HL-60 (cell line): ENCODE data around the gene SLC40A1.

Experiments
- GABPA ChIP-seq: IDR thresholded peaks from 2 replicates; pipeline ENCODE4 v1.6.1; 2012; ENCODE audit warnings: low read depth
- POLR2AphosphoS5 ChIP-seq: IDR thresholded peaks from 2 replicates; pipeline ENCODE4 v1.6.1; 2012; ENCODE audit warnings: low read depth
- SPI1 ChIP-seq: IDR thresholded peaks from 2 replicates; pipeline ENCODE4 v1.6.1; 2012; ENCODE audit warnings: low read depth, mild to moderate bottlenecking, borderline replicate concordance
- TF ChIP-seq, protein P1 (sequence below): IDR thresholded peaks from 2 replicates; pipeline ENCODE4 v1.6.1; 2012; ENCODE audit warnings: low read depth; ENCODE audit not compliant: insufficient replicate concordance
- TF ChIP-seq, protein P2 (sequence below): IDR thresholded peaks from one replicate; pipeline ENCODE4 v1.5.1; 2011; ENCODE audit warnings: low read length, control low read depth, inconsistent platforms; ENCODE audit not compliant: insufficient read depth

DNA sequence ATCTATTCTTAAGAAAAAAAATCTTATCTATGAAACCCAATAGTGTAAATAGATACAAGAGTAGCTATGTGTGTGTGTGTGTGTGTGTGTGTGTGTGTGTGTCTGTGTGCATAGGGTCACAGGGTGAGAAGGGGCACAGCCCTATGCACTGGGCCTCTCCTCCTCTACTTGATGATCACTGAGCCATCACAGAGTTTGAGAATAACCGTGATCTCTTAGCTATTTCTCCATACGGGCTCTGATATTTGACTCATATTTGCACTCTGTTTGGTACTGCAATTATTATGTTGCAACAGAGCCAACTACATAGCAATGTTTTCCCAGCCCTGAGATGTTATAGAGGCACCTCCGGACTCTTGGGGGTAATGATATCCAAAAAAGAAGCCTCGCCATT lies 28.8 kb upstream of the SLC40A1 start:
- TF ChIP-seq, protein P1, sequence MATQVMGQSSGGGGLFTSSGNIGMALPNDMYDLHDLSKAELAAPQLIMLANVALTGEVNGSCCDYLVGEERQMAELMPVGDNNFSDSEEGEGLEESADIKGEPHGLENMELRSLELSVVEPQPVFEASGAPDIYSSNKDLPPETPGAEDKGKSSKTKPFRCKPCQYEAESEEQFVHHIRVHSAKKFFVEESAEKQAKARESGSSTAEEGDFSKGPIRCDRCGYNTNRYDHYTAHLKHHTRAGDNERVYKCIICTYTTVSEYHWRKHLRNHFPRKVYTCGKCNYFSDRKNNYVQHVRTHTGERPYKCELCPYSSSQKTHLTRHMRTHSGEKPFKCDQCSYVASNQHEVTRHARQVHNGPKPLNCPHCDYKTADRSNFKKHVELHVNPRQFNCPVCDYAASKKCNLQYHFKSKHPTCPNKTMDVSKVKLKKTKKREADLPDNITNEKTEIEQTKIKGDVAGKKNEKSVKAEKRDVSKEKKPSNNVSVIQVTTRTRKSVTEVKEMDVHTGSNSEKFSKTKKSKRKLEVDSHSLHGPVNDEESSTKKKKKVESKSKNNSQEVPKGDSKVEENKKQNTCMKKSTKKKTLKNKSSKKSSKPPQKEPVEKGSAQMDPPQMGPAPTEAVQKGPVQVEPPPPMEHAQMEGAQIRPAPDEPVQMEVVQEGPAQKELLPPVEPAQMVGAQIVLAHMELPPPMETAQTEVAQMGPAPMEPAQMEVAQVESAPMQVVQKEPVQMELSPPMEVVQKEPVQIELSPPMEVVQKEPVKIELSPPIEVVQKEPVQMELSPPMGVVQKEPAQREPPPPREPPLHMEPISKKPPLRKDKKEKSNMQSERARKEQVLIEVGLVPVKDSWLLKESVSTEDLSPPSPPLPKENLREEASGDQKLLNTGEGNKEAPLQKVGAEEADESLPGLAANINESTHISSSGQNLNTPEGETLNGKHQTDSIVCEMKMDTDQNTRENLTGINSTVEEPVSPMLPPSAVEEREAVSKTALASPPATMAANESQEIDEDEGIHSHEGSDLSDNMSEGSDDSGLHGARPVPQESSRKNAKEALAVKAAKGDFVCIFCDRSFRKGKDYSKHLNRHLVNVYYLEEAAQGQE = no peak
- TF ChIP-seq, protein P2, sequence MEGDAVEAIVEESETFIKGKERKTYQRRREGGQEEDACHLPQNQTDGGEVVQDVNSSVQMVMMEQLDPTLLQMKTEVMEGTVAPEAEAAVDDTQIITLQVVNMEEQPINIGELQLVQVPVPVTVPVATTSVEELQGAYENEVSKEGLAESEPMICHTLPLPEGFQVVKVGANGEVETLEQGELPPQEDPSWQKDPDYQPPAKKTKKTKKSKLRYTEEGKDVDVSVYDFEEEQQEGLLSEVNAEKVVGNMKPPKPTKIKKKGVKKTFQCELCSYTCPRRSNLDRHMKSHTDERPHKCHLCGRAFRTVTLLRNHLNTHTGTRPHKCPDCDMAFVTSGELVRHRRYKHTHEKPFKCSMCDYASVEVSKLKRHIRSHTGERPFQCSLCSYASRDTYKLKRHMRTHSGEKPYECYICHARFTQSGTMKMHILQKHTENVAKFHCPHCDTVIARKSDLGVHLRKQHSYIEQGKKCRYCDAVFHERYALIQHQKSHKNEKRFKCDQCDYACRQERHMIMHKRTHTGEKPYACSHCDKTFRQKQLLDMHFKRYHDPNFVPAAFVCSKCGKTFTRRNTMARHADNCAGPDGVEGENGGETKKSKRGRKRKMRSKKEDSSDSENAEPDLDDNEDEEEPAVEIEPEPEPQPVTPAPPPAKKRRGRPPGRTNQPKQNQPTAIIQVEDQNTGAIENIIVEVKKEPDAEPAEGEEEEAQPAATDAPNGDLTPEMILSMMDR = no peak
- TF ChIP-seq GABPA (no peak), POLR2AphosphoS5 (no peak), SPI1 (no peak)
